ENCODE data around the gene USP6NL.

GRCh38 chr10:11593612-11594011 is 17.8 kb downstream of the USP6NL start:
- TF ChIP-seq, protein P1, sequence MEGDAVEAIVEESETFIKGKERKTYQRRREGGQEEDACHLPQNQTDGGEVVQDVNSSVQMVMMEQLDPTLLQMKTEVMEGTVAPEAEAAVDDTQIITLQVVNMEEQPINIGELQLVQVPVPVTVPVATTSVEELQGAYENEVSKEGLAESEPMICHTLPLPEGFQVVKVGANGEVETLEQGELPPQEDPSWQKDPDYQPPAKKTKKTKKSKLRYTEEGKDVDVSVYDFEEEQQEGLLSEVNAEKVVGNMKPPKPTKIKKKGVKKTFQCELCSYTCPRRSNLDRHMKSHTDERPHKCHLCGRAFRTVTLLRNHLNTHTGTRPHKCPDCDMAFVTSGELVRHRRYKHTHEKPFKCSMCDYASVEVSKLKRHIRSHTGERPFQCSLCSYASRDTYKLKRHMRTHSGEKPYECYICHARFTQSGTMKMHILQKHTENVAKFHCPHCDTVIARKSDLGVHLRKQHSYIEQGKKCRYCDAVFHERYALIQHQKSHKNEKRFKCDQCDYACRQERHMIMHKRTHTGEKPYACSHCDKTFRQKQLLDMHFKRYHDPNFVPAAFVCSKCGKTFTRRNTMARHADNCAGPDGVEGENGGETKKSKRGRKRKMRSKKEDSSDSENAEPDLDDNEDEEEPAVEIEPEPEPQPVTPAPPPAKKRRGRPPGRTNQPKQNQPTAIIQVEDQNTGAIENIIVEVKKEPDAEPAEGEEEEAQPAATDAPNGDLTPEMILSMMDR (IDR thresholded peaks at IDR 0.05), result no peak
- no peak for TF ChIP-seq KAT7 (CRISPR knock-in tag; IDR thresholded peaks at IDR 0.05; ENCODE audit: borderline replicate concordance)
- TF ChIP-seq ZNF219 (CRISPR knock-in tag; IDR thresholded peaks at IDR 0.05; ENCODE audit: borderline replicate concordance), result no peak
- no peak for TF ChIP-seq FOXK1 (CRISPR knock-in tag; IDR thresholded peaks at IDR 0.05)
- TF ChIP-seq PREB (CRISPR knock-in tag; IDR thresholded peaks at IDR 0.05; ENCODE audit: borderline replicate concordance), result no peak
- TF ChIP-seq, protein P2, sequence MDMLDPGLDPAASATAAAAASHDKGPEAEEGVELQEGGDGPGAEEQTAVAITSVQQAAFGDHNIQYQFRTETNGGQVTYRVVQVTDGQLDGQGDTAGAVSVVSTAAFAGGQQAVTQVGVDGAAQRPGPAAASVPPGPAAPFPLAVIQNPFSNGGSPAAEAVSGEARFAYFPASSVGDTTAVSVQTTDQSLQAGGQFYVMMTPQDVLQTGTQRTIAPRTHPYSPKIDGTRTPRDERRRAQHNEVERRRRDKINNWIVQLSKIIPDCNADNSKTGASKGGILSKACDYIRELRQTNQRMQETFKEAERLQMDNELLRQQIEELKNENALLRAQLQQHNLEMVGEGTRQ (CRISPR knock-in tag; IDR thresholded peaks at IDR 0.05), result no peak
